ENCODE results near the gene MMP12.

The MMP12 gene

DNA sequence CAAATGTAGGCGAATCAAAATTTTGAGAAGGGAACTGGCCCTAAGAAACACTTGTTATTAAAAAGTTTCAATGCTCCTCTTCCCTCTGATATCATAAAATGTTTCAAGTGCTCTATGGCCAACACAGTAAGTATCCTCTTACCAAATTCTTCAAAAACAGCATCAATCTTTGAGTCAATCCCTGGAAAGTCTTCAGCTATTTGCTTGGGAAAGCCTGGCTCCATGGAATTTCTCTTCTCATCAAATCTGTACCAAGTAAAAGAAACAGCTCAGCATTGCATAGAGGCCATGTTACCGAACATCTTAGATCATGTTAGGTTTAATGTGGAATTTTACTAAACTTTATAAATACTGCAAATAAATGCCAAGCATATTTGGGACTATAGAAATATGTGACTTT lies 37.6 kb downstream of the MMP12 start:
- FAIRE-seq (no peak), DNase-seq (ENCODE audit: insufficient read length, low spot score) (no peak)
- TF ChIP-seq, protein P1, sequence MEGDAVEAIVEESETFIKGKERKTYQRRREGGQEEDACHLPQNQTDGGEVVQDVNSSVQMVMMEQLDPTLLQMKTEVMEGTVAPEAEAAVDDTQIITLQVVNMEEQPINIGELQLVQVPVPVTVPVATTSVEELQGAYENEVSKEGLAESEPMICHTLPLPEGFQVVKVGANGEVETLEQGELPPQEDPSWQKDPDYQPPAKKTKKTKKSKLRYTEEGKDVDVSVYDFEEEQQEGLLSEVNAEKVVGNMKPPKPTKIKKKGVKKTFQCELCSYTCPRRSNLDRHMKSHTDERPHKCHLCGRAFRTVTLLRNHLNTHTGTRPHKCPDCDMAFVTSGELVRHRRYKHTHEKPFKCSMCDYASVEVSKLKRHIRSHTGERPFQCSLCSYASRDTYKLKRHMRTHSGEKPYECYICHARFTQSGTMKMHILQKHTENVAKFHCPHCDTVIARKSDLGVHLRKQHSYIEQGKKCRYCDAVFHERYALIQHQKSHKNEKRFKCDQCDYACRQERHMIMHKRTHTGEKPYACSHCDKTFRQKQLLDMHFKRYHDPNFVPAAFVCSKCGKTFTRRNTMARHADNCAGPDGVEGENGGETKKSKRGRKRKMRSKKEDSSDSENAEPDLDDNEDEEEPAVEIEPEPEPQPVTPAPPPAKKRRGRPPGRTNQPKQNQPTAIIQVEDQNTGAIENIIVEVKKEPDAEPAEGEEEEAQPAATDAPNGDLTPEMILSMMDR (IDR thresholded peaks at IDR 0.05; ENCODE audit: insufficient read depth, missing control alignments) = no peak

DNA sequence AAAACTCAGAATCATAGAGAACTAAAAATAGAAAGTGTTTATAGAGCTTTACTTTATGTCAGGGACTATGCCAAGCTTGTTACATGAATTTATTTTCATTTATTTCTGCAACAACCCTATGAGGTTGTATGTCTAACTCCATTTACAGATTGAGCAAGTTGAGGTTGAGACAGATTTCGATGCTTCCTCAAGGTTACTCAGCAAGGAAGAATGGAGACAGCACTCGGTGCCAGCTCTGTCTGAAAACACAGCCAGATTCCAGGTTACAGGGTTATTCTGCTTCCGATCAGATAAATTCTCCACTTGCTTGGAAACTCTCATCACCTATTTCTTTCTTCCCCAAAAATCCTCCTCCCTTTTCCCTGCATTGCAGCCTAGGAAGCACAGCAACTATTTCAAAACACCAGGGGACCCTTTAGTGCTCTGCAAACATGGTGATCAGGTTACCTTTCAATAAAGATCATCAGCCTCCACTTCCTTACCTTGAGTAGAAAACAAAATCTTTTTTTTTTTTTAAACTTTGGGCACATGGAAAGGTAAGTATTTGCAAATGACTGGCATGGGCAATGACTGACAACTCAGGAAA lies 38.4 kb downstream of the MMP12 start:
- FAIRE-seq = no peak
- no peak for DNase-seq (ENCODE audit: insufficient read length, low spot score)
- TF ChIP-seq, protein P1 (IDR thresholded peaks at IDR 0.05; ENCODE audit: insufficient read depth, missing control alignments) = no peak

DNA sequence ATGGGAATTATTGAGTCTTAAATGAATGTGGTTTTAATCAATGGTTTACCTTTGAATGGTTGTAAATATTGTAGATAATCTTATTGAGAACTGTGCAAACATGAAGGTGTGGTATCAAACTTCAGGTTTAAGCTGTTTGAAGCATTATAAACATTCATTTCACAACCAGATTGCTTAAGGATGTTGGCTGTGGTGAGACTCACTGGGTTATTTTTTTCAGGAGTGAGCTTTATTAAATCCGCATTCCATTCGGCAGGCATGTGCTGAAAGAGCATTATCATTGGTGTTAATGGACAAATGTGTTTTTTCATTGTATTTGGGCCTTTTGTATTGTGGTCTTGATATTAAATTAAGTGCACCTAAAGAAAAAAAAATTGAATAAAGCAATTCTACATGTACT lies 41.1 kb downstream of the MMP12 start:
- no peak for DNase-seq (ENCODE audit: insufficient read length, low spot score)
- no peak for FAIRE-seq
- TF ChIP-seq, protein P1 (IDR thresholded peaks at IDR 0.05; ENCODE audit: insufficient read depth, missing control alignments) = no peak

DNA sequence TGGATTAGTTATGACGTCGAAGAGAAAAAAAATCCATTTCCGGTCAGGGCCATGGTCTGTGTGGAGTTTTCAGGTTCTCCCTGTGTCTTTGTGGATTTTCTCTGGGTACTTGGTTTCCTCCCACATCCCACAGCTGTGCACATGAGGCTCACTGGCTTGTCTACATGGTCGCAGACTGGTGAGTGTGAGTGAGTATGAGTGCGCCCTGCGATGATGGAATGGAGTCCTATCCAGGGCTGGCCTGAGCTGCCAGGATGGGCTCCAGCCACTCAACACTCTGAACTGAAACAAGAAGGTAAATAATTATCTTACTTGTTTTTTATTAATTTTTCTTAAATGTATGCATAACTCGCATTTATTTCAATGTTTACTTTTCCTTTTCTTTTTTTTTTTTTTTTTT lies 42.2 kb downstream of the MMP12 start:
- TF ChIP-seq, protein P1 (IDR thresholded peaks at IDR 0.05; ENCODE audit: insufficient read depth, missing control alignments) = no peak
- FAIRE-seq (no peak), DNase-seq (ENCODE audit: insufficient read length, low spot score) (no peak)

DNA sequence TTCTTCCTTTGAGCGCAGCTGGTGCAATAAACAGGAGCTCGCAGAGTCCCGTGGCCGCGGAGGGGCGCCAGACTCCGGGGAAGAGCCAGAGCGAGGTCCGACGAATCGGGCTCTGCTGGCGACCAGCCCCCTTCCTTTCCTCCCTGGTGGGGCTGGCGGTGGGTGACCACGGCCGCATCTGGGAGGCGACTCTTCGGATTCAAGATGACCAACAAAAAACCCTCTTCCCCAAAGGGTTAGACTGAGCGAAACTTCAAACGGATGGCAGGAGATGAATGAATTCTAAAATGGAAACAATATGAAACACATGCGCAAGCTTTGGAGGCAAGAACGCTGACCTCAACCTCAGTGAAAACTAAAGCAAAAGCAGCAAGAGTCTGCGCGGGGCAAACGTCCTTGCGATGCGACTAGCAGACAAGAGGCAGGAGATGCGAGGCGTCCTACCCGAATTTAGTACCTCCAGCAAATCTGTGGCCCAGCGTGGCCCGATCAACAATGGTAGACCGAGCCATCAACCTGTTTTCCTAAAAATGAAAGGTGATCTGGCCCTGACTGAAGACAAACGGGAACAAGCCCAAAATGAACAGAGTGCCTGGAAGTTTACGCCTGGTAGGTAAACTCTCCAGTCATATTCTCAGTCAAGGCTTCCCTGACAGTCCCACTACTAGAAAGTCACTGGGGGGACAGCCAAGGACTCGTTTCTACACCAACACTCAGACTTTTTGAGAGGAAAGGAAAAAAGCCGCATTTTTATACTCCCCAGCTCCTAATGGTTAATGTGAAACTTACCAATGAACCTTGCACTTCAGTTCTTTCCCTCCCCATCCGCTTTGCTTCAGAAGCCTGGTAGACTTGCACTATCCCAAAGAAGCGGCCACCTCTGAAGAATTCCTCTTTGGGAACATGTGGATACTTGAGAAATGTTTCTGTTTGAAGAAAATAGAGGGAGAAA lies 43.0 kb downstream of the MMP12 start:
- DNase-seq (ENCODE audit: insufficient read length, low spot score) (no peak), FAIRE-seq (no peak)
- TF ChIP-seq, protein P1 (IDR thresholded peaks at IDR 0.05; ENCODE audit: insufficient read depth, missing control alignments) = no peak

DNA sequence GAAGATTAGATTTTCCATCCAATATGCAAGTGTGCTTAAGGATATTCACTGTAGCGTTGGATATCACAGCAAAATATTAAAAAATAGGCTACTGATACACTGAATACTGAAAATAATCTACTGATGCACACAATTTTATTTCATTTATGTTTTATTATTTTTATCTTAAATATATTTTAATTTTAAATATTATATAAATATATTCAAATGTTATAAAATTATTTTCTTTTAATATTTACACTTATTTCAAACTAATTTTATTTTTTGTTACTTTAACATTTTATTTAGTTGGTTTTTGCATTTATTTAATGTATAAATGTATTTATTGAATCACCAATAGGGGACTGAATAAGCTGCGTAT lies 43.7 kb downstream of the MMP12 start:
- FAIRE-seq = no peak
- TF ChIP-seq, protein P1 (IDR thresholded peaks at IDR 0.05; ENCODE audit: insufficient read depth, missing control alignments) = no peak

More for the DNA sequence above, 43.7 kb downstream of the MMP12 start:
- no peak for DNase-seq (ENCODE audit: insufficient read length, low spot score)

Data from D721Med (cell line).